Activated CD4-positive, alpha-beta T cell treated with anti-CD3 and anti-CD28 coated beads, Interleukin-2, amount 10 ng/mL, durations not matched to agents 7 days and 5 days (primary cell): ENCODE results near the gene GGTLC1. TPM values are rescaled to one million over a fixed set of nuclear protein-coding genes. Genes with fewer than 3 reads are reported as not detected.
"Not testable (repeated sequence)": the region's sequence is repeated elsewhere in the genome, so short reads cannot be mapped to it uniquely, and the experiment has no call there.

ENCODE experiments used
- CTCF ChIA-PET: fragments of 350-600 bp; sonication (Branson Sonifier 250); formaldehyde crosslinking; loops from one replicate; lab custom pipeline; 2021; ENCODE audit warnings: antibody characterized with exemption; lab: Charles Lee
- POLR2A ChIA-PET: fragments of 350-600 bp; sonication (Branson Sonifier 250); formaldehyde crosslinking; loops from one replicate; lab custom pipeline; 2021; ENCODE audit warnings: antibody characterized with exemption; lab: Charles Lee
- DNase-seq: peaks from one replicate; pipeline ENCODE4 v3.0.0-alpha.2; 2020
- H3K27ac Mint-ChIP-seq: one replicate; pipeline ENCODE4 v1.8.0; 2021; ENCODE audit warnings: mild to moderate bottlenecking, moderate library complexity, mixed read lengths
- H3K27me3 Mint-ChIP-seq: one replicate; pipeline ENCODE4 v1.8.0; 2021; ENCODE audit warnings: mixed read lengths
- H3K36me3 Mint-ChIP-seq: one replicate; pipeline ENCODE4 v1.8.0; 2021; ENCODE audit warnings: low read depth, mixed read lengths
- H3K4me1 Mint-ChIP-seq: one replicate; pipeline ENCODE4 v1.8.0; 2021; ENCODE audit warnings: mixed read lengths
- H3K4me3 Mint-ChIP-seq: one replicate; pipeline ENCODE4 v1.8.0; 2021; ENCODE audit warnings: mild to moderate bottlenecking, moderate library complexity, mixed read lengths
- H3K9me3 Mint-ChIP-seq: one replicate; pipeline ENCODE4 v1.8.0; 2021; ENCODE audit warnings: mixed read lengths
- total RNA-seq, 2 experiments: library from RNA; stranded (reverse); gene quantifications; one replicate each; pipeline ENCODE4 v1.2.3, GENCODE V29; 2021

Gene GGTLC1
- total RNA-seq, 2 experiments from 2014 or later = not detected

GRCh38 chr20:24007073-24007595, 18.6 kb upstream of the GGTLC1 start:
- Mint-ChIP-seq H3K9me3 (no peaks in the 10 kb centered on the region), H3K27me3 (no peaks in the 10 kb centered on the region), H3K36me3 (no peaks in the 10 kb centered on the region), H3K4me3 (no peak overlapping the region), H3K27ac (no peak overlapping the region), H3K4me1 (peaks cover 2% of the 10 kb centered on the region)
- ChIA-PET CTCF (no interaction called here), POLR2A (no interaction called here)
- no peak for DNase-seq

- Mint-ChIP-seq H3K4me3 (no peak overlapping the region), H3K36me3 (no peaks in the 10 kb centered on the region), H3K27ac (no peak overlapping the region), H3K27me3 (no peaks in the 10 kb centered on the region), H3K9me3 (no peaks in the 10 kb centered on the region), H3K4me1 (peaks cover 2% of the 10 kb centered on the region)
- DNase-seq = no peak
- POLR2A ChIA-PET = no interaction called here
- CTCF ChIA-PET = no interaction called here
These were observed 18.0 kb upstream of the GGTLC1 start for GRCh38 chr20:24006626-24007025.

GRCh38 chr20:24004471-24004870, 15.9 kb upstream of the GGTLC1 start:
- Mint-ChIP-seq H3K27ac (no peak overlapping the region), H3K9me3 (no peaks in the 10 kb centered on the region), H3K4me3 (no peak overlapping the region), H3K4me1 (peaks cover 2% of the 10 kb centered on the region), H3K36me3 (no peaks in the 10 kb centered on the region), H3K27me3 (peaks cover 4% of the 10 kb centered on the region)
- ChIA-PET CTCF (interaction anchor here (1.5 kb wide), 1 partner anchor 62 kb away, joined by 3 read pairs; no protein-coding TSS in a partner anchor), POLR2A (no interaction called here)
- no peak for DNase-seq

- peaks cover 10% of the 10 kb centered on the region for H3K27me3 Mint-ChIP-seq
- no peaks in the 10 kb centered on the region for H3K9me3 Mint-ChIP-seq
- H3K27ac Mint-ChIP-seq = no peak overlapping the region
- no peak overlapping the region for H3K4me3 Mint-ChIP-seq
- CTCF ChIA-PET = interaction anchor here (1.4 kb wide), 1 partner anchor 24 kb away, joined by 6 read pairs; no protein-coding TSS in a partner anchor
- no peak for DNase-seq
- no peaks in the 10 kb centered on the region for H3K36me3 Mint-ChIP-seq
- no peaks in the 10 kb centered on the region for H3K4me1 Mint-ChIP-seq
- POLR2A ChIA-PET = no interaction called here
These were observed 14.3 kb upstream of the GGTLC1 start for GRCh38 chr20:24002896-24003295.

- Mint-ChIP-seq H3K27ac (no peak overlapping the region), H3K4me1 (no peaks in the 10 kb centered on the region), H3K27me3 (peaks cover 10% of the 10 kb centered on the region), H3K4me3 (no peak overlapping the region), H3K9me3 (no peaks in the 10 kb centered on the region), H3K36me3 (no peaks in the 10 kb centered on the region)
- DNase-seq = no peak
- ChIA-PET POLR2A (no interaction called here), CTCF (interaction anchor here (1.0 to 1.4 kb wide), 2 partner anchors 11 to 25 kb away, joined by 3 to 6 read pairs; no protein-coding TSS in a partner anchor)
These were observed 13.3 kb upstream of the GGTLC1 start for GRCh38 chr20:24001712-24002405.

- CTCF ChIA-PET = no interaction called here
- POLR2A ChIA-PET = no interaction called here
- H3K4me1 Mint-ChIP-seq = peaks cover 3% of the 10 kb centered on the region
- H3K4me3 Mint-ChIP-seq = no peak overlapping the region
- H3K9me3 Mint-ChIP-seq = no peaks in the 10 kb centered on the region
- peaks cover 10% of the 10 kb centered on the region for H3K27me3 Mint-ChIP-seq
- no peak overlapping the region for H3K27ac Mint-ChIP-seq
- no peaks in the 10 kb centered on the region for H3K36me3 Mint-ChIP-seq
- no peak for DNase-seq
These were observed 10.3 kb upstream of the GGTLC1 start for GRCh38 chr20:23998844-23999243.

GRCh38 chr20:23998392-23998791, 9.8 kb upstream of the GGTLC1 start:
- Mint-ChIP-seq H3K4me1 (peaks cover 3% of the 10 kb centered on the region), H3K36me3 (no peaks in the 10 kb centered on the region), H3K9me3 (no peaks in the 10 kb centered on the region), H3K4me3 (no peak overlapping the region), H3K27me3 (peaks cover 10% of the 10 kb centered on the region), H3K27ac (no peak overlapping the region)
- ChIA-PET POLR2A (no interaction called here), CTCF (interaction anchor here (1.0 kb wide), 1 partner anchor 87 kb away, joined by 3 read pairs; no protein-coding TSS in a partner anchor)
- no peak for DNase-seq

- no peaks in the 10 kb centered on the region for H3K36me3 Mint-ChIP-seq
- H3K4me1 Mint-ChIP-seq = peaks cover 3% of the 10 kb centered on the region
- H3K27me3 Mint-ChIP-seq = peaks cover 10% of the 10 kb centered on the region
- CTCF ChIA-PET = interaction anchor here (1.1 kb wide), 1 partner anchor 21 kb away, joined by 3 read pairs; no protein-coding TSS in a partner anchor
- no peak overlapping the region for H3K4me3 Mint-ChIP-seq
- peak; percentile 53 for DNase-seq
- peak overlapping the region; percentile 28 for H3K27ac Mint-ChIP-seq
- POLR2A ChIA-PET = no interaction called here
- no peaks in the 10 kb centered on the region for H3K9me3 Mint-ChIP-seq
These were observed 7.5 kb upstream of the GGTLC1 start for GRCh38 chr20:23995905-23996666.

GRCh38 chr20:23995291-23995690, 6.7 kb upstream of the GGTLC1 start:
- CTCF ChIA-PET, H3K4me3 Mint-ChIP-seq, DNase-seq, H3K4me1 Mint-ChIP-seq, H3K27me3 Mint-ChIP-seq, H3K36me3 Mint-ChIP-seq, H3K9me3 Mint-ChIP-seq, POLR2A ChIA-PET, H3K27ac Mint-ChIP-seq: not testable (repeated sequence)

- H3K4me1 Mint-ChIP-seq, CTCF ChIA-PET, H3K4me3 Mint-ChIP-seq, H3K36me3 Mint-ChIP-seq, H3K27ac Mint-ChIP-seq, H3K27me3 Mint-ChIP-seq, DNase-seq, POLR2A ChIA-PET, H3K9me3 Mint-ChIP-seq: not testable (repeated sequence)
These were observed 5.5 kb upstream of the GGTLC1 start for GRCh38 chr20:23994001-23994633.

GRCh38 chr20:23993440-23993839, 4.9 kb upstream of the GGTLC1 start:
- not testable (repeated sequence) for H3K27ac Mint-ChIP-seq, H3K9me3 Mint-ChIP-seq, H3K27me3 Mint-ChIP-seq

GRCh38 chr20:23990296-23990695, 1.7 kb upstream of the GGTLC1 start:
- H3K4me1 Mint-ChIP-seq, POLR2A ChIA-PET, H3K9me3 Mint-ChIP-seq, H3K27me3 Mint-ChIP-seq, CTCF ChIA-PET, DNase-seq, H3K4me3 Mint-ChIP-seq, H3K27ac Mint-ChIP-seq, H3K36me3 Mint-ChIP-seq: not testable (repeated sequence)

More at GRCh38 chr20:23993440-23993839, 4.9 kb upstream of the GGTLC1 start:
- H3K36me3 Mint-ChIP-seq, CTCF ChIA-PET, H3K4me3 Mint-ChIP-seq, POLR2A ChIA-PET, H3K4me1 Mint-ChIP-seq, DNase-seq: not testable (repeated sequence)

- CTCF ChIA-PET, POLR2A ChIA-PET, H3K27ac Mint-ChIP-seq, H3K9me3 Mint-ChIP-seq, H3K36me3 Mint-ChIP-seq, H3K4me3 Mint-ChIP-seq, H3K27me3 Mint-ChIP-seq, H3K4me1 Mint-ChIP-seq, DNase-seq: not testable (repeated sequence)
These were observed 387 bp upstream of the GGTLC1 start for GRCh38 chr20:23988966-23989365.
